SK-N-SH (cell line): ENCODE data around the gene SMCHD1.

Source experiments
- CHD2 ChIP-seq: fragments of 150-350 bp; IDR thresholded peaks from 2 replicates; pipeline ENCODE4 v1.6.1; 2018; ENCODE audit warnings: low read length; ENCODE audit not compliant: partially characterized antibody
- CTCF ChIP-seq: fragments of 200-600 bp; sonication (generic); IDR thresholded peaks from 2 replicates; pipeline ENCODE4 v1.6.1; 2017; ENCODE audit warnings: antibody characterized with exemption, mild to moderate bottlenecking, moderate library complexity
- FOXM1 ChIP-seq: IDR thresholded peaks from 2 replicates; pipeline ENCODE4 v1.4.0; 2012; ENCODE audit warnings: low read depth, mild to moderate bottlenecking
- GATA2 ChIP-seq: sonication (generic); formaldehyde crosslinking; IDR thresholded peaks from 2 replicates; pipeline ENCODE4 v1.5.0; 2020; ENCODE audit warnings: mild to moderate bottlenecking, missing genetic modification reagents
- MAX ChIP-seq: IDR thresholded peaks from 2 replicates; pipeline ENCODE4 v1.4.0; 2012; ENCODE audit warnings: low read depth
- POLR2AphosphoS5 ChIP-seq: IDR thresholded peaks from 2 replicates; pipeline ENCODE4 v1.6.1; 2012; ENCODE audit warnings: low read depth, low read length
- RAD21 ChIP-seq: IDR thresholded peaks from 2 replicates; pipeline ENCODE4 v1.6.1; 2012; ENCODE audit warnings: mild to moderate bottlenecking, low read length
- RCOR1 ChIP-seq: fragments of 150-350 bp; IDR thresholded peaks from 2 replicates; pipeline ENCODE4 v1.6.1; 2017; ENCODE audit warnings: antibody characterized with exemption, low read length
- REST ChIP-seq: IDR thresholded peaks from 2 replicates; pipeline ENCODE4 v1.6.1; 2012; ENCODE audit warnings: mild to moderate bottlenecking, low read depth, low read length, moderate library complexity
- RXRA ChIP-seq: IDR thresholded peaks from 2 replicates; pipeline ENCODE4 v1.4.0; 2012; ENCODE audit warnings: low read depth, mild to moderate bottlenecking, borderline replicate concordance
- SMC3 ChIP-seq: IDR thresholded peaks from 2 replicates; pipeline ENCODE4 v1.6.1; 2012; ENCODE audit warnings: low read depth, low read length, improper control_type of control experiment
- TCF12 ChIP-seq: IDR thresholded peaks from 2 replicates; pipeline ENCODE4 v1.4.0; 2012
- USF2 ChIP-seq: fragments of 150-350 bp; IDR thresholded peaks from 2 replicates; pipeline ENCODE4 v1.6.1; 2017; ENCODE audit warnings: antibody characterized with exemption, low read length, low read depth, borderline replicate concordance

- no peak for TF ChIP-seq TCF12
- TF ChIP-seq FOXM1 = no peak
- no peak for TF ChIP-seq USF2
- TF ChIP-seq REST = no peak
- TF ChIP-seq CHD2 = no peak
- TF ChIP-seq POLR2AphosphoS5 = no peak
- TF ChIP-seq RAD21 = no peak
- no peak for TF ChIP-seq CTCF
- TF ChIP-seq SMC3 = no peak
- no peak for TF ChIP-seq GATA2 (CRISPR knock-in tag)
- TF ChIP-seq RCOR1 = no peak
- TF ChIP-seq MAX = no peak
- TF ChIP-seq RXRA = no peak
These were observed 52.1 kb downstream of the SMCHD1 start for GRCh38 chr18:2707551-2708168.
